Measurements from ENCODE around the gene C15orf61.

Gene C15orf61

GRCh38 chr15:67551207-67551743 lies 30.3 kb downstream of the C15orf61 start:
- DNase-seq (ENCODE audit: low spot score), result no peak

- no peak for DNase-seq (ENCODE audit: low spot score)
These were observed 33.6 kb downstream of the C15orf61 start for GRCh38 chr15:67554580-67554979.

- no peak for DNase-seq (ENCODE audit: low spot score)
These were observed 36.1 kb downstream of the C15orf61 start for GRCh38 chr15:67556976-67557570.

- DNase-seq (ENCODE audit: low spot score), result no peak
These were observed 37.6 kb downstream of the C15orf61 start for GRCh38 chr15:67558502-67558901.

- DNase-seq (ENCODE audit: low spot score), result no peak
These were observed 38.2 kb downstream of the C15orf61 start for GRCh38 chr15:67559158-67559557.

- DNase-seq (ENCODE audit: low spot score), result no peak
These were observed 38.6 kb downstream of the C15orf61 start for GRCh38 chr15:67559576-67559975.

GRCh38 chr15:67560320-67560719 lies 39.4 kb downstream of the C15orf61 start:
- no peak for DNase-seq (ENCODE audit: low spot score)

- no peak for DNase-seq (ENCODE audit: low spot score)
These were observed 42.2 kb downstream of the C15orf61 start for GRCh38 chr15:67563092-67563491.

- DNase-seq (ENCODE audit: low spot score), result no peak
These were observed 43.4 kb downstream of the C15orf61 start for GRCh38 chr15:67564021-67564967.

- DNase-seq (ENCODE audit: low spot score), result no peak
These were observed 44.0 kb downstream of the C15orf61 start for GRCh38 chr15:67564968-67565345.

GRCh38 chr15:67569668-67570067 lies 48.7 kb downstream of the C15orf61 start:
- no peak for DNase-seq (ENCODE audit: low spot score)

- DNase-seq (ENCODE audit: low spot score), result no peak
These were observed 50.1 kb downstream of the C15orf61 start for GRCh38 chr15:67570875-67571647.

GRCh38 chr15:67571648-67572415 lies 50.9 kb downstream of the C15orf61 start:
- no peak for DNase-seq (ENCODE audit: low spot score)

- no peak for DNase-seq (ENCODE audit: low spot score)
These were observed 52.3 kb downstream of the C15orf61 start for GRCh38 chr15:67573194-67573593.

- no peak for DNase-seq (ENCODE audit: low spot score)
These were observed 54.1 kb downstream of the C15orf61 start for GRCh38 chr15:67575039-67575502.

- DNase-seq (ENCODE audit: low spot score), result peak; percentile 21
These were observed 57.2 kb downstream of the C15orf61 start for GRCh38 chr15:67578020-67578600.

- no peak for DNase-seq (ENCODE audit: low spot score)
These were observed 58.2 kb downstream of the C15orf61 start for GRCh38 chr15:67579164-67579563.
